ENCODE measurements around the gene SNAP47.
A peak's percentile ranks its signal among the peaks of the same experiment; 100 is the strongest.

The SNAP47 gene

GRCh38 chr1:227774821-227775661 is 39.8 kb downstream of the SNAP47 start:
- in situ Hi-C loops (cut with HindIII; ENCODE audit: low pct_ligation_motif_present, low sequenced_read_pairs), result no loop called here
- Histone ChIP-seq H3K27me3 (replicated peaks) (no peaks in the 10 kb centered on the region), H3K4me3 (ENCODE audit: low read depth, low read length) (no peak overlapping the region), H3K36me3 (replicated peaks) (peaks cover 2% of the 10 kb centered on the region), H3K27ac (peak overlapping the region; percentile 27)
- TF ChIP-seq CTCF (IDR thresholded peaks at IDR 0.05; ENCODE audit: low read depth, low read length, missing control alignments), result no peak
- DNase-seq, result peak; percentile 40

GRCh38 chr1:227775841-227776240 is 40.6 kb downstream of the SNAP47 start:
- Histone ChIP-seq H3K36me3 (replicated peaks) (peaks cover 1% of the 10 kb centered on the region), H3K27ac (peak overlapping the region; percentile 27), H3K27me3 (replicated peaks) (no peaks in the 10 kb centered on the region), H3K4me3 (ENCODE audit: low read depth, low read length) (no peak overlapping the region)
- DNase-seq, result no peak
- no peak for TF ChIP-seq CTCF (IDR thresholded peaks at IDR 0.05; ENCODE audit: low read depth, low read length, missing control alignments)
- in situ Hi-C loops (cut with HindIII; ENCODE audit: low pct_ligation_motif_present, low sequenced_read_pairs), result no loop called here

GRCh38 chr1:227776331-227776771 is 41.1 kb downstream of the SNAP47 start:
- Histone ChIP-seq H3K27ac (peak overlapping the region; percentile 27), H3K36me3 (replicated peaks) (no peaks in the 10 kb centered on the region), H3K4me3 (ENCODE audit: low read depth, low read length) (no peak overlapping the region), H3K27me3 (replicated peaks) (no peaks in the 10 kb centered on the region)
- TF ChIP-seq CTCF (IDR thresholded peaks at IDR 0.05; ENCODE audit: low read depth, low read length, missing control alignments), result no peak
- in situ Hi-C loops (cut with HindIII; ENCODE audit: low pct_ligation_motif_present, low sequenced_read_pairs), result no loop called here
- DNase-seq, result peak; percentile 86

- Histone ChIP-seq H3K4me3 (ENCODE audit: low read depth, low read length) (no peak overlapping the region), H3K27me3 (replicated peaks) (no peaks in the 10 kb centered on the region), H3K36me3 (replicated peaks) (no peaks in the 10 kb centered on the region), H3K27ac (no peak overlapping the region)
- TF ChIP-seq CTCF (IDR thresholded peaks at IDR 0.05; ENCODE audit: low read depth, low read length, missing control alignments), result no peak
- no peak for DNase-seq
- in situ Hi-C loops (cut with HindIII; ENCODE audit: low pct_ligation_motif_present, low sequenced_read_pairs), result no loop called here
These were observed 41.9 kb downstream of the SNAP47 start for GRCh38 chr1:227777156-227777555.

- Histone ChIP-seq H3K27me3 (replicated peaks) (no peaks in the 10 kb centered on the region), H3K4me3 (ENCODE audit: low read depth, low read length) (no peak overlapping the region), H3K27ac (no peak overlapping the region), H3K36me3 (replicated peaks) (no peaks in the 10 kb centered on the region)
- in situ Hi-C loops (cut with HindIII; ENCODE audit: low pct_ligation_motif_present, low sequenced_read_pairs), result no loop called here
- no peak for TF ChIP-seq CTCF (IDR thresholded peaks at IDR 0.05; ENCODE audit: low read depth, low read length, missing control alignments)
- no peak for DNase-seq
These were observed 42.4 kb downstream of the SNAP47 start for GRCh38 chr1:227777646-227778045.

All from brain microvascular endothelial cell (primary cell).